IMR-90 (cell line): ENCODE data around the gene TCF4.

Source experiments
- BHLHE40 ChIP-seq: fragments of 150-350 bp; IDR thresholded peaks from 2 replicates; pipeline ENCODE4 v1.6.1; 2016; ENCODE audit warnings: mild to moderate bottlenecking, low read depth, low read length
- CEBPB ChIP-seq: IDR thresholded peaks from 2 replicates; pipeline ENCODE4 v1.6.1; 2012; ENCODE audit warnings: low read depth, low read length, improper control_type of control experiment
- CHD1 ChIP-seq: IDR thresholded peaks from 2 replicates; pipeline ENCODE4 v1.6.1; 2012; ENCODE audit warnings: low read depth, low read length, improper control_type of control experiment
- CTCF ChIP-seq: conservative IDR thresholded peaks from 2 replicates; pipeline ENCODE4 v1.5.1; 2012; ENCODE audit warnings: mild to moderate bottlenecking, low read depth, low read length, improper control_type of control experiment
- FOS ChIP-seq: fragments of 150-350 bp; IDR thresholded peaks from 2 replicates; pipeline ENCODE4 v1.6.1; 2016; ENCODE audit warnings: low read depth, low read length
- MAFK ChIP-seq: IDR thresholded peaks from 2 replicates; pipeline ENCODE4 v1.6.1; 2012; ENCODE audit warnings: low read depth, low read length, improper control_type of control experiment
- MAZ ChIP-seq: IDR thresholded peaks from 2 replicates; pipeline ENCODE4 v1.6.1; 2012; ENCODE audit warnings: low read depth, mild to moderate bottlenecking, low read length, improper control_type of control experiment, moderate library complexity, borderline replicate concordance
- MXI1 ChIP-seq: IDR thresholded peaks from 2 replicates; pipeline ENCODE4 v1.6.1; 2012; ENCODE audit warnings: low read depth, mild to moderate bottlenecking, low read length, moderate library complexity, borderline replicate concordance
- POLR2A ChIP-seq: IDR thresholded peaks from 2 replicates; pipeline ENCODE4 v1.6.1; 2012; ENCODE audit warnings: mild to moderate bottlenecking, low read depth, low read length
- RAD21 ChIP-seq: IDR thresholded peaks from 2 replicates; pipeline ENCODE4 v1.6.1; 2012; ENCODE audit warnings: low read length, improper control_type of control experiment
- RCOR1 ChIP-seq: IDR thresholded peaks from 2 replicates; pipeline ENCODE4 v1.6.1; 2012; ENCODE audit warnings: mild to moderate bottlenecking, low read length, improper control_type of control experiment; ENCODE audit not compliant: insufficient replicate concordance
- RFX5 ChIP-seq: IDR thresholded peaks from 2 replicates; pipeline ENCODE4 v1.8.0; 2012; ENCODE audit warnings: low read depth, mild to moderate bottlenecking, low read length, moderate library complexity
- SMC3 ChIP-seq: fragments of 150-350 bp; IDR thresholded peaks from 2 replicates; pipeline ENCODE4 v1.6.1; 2016; ENCODE audit warnings: low read depth, mild to moderate bottlenecking, antibody characterized with exemption, low read length, moderate library complexity
- USF2 ChIP-seq: fragments of 150-350 bp; IDR thresholded peaks from 2 replicates; pipeline ENCODE4 v1.6.1; 2017; ENCODE audit warnings: mild to moderate bottlenecking, antibody characterized with exemption, low read length, low read depth

GRCh38 chr18:55625901-55626300 is 37.9 kb upstream of the TCF4 start:
- TF ChIP-seq CEBPB (no peak), BHLHE40 (no peak), POLR2A (no peak), CTCF (no peak), MXI1 (no peak), RAD21 (no peak), RCOR1 (no peak), CHD1 (no peak), SMC3 (no peak), MAZ (no peak), FOS (no peak), RFX5 (no peak), MAFK (peak; percentile 69), USF2 (no peak)
